Measurements from ENCODE around the gene TMEM217. TPM values are rescaled to one million over a fixed set of nuclear protein-coding genes. Genes with fewer than 3 reads are reported as not detected.

TMEM217 gene
- total and polyA plus RNA-seq, 5 donors: 0.15 to 1.0 (median 0.16) TPM; not detected in 2

DNA sequence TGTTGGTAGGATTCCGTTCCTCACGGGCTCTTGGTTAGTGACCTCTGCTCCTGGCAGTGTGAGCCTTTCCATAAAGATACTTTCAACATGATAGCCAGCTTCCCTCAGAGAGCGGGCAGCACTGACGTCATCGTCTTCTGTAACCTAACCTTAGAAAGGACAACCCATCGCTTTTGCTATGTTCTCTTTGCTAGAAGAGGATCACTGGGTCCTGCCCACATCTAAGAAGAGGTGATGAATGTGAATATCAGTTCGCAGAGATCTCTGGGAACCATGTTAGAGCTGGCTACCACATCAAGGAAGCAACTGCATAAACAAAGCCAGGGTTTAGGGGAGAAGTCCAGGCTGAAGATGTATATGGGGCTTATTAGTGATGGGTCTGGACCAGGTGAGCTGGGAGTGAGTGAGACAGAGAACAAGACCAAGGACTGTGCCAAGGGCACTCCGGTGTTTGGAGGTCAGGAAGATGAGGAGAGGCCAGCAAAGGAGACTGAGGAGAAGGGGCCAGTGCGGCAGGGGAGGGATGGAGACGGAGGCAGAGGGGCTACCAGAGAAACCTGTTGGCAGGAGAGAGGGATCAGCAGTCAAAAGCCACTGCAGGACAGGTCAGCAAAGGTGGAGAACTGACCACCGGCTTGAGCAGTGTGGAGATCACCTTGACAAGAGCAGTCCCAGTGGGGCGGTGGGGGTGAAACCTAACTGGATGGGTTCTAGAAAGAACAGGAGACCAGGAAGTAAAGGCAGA is 48.3 kb downstream of the TMEM217 start:
- 84% methylated on average over 12 of the region's 12 CpGs for WGBS

DNA sequence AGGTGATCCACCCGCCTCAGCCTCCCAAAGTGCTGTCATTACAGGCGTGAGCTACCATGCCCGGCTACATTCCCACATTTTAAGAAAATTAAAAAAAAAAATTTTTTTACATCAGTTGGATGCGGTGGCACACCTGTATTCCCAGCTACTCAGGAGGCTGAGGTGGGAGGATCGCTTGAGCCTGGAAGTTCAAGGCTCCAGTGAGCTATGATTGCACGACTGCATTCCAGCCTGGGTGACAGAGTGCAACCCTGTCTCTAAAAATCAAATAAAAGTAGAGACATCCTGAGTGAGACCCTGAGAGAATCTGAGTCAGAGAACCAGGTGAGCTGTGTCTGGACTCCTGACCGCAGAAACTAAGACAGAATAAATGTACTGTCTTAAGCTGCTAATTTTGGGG is 49.2 kb downstream of the TMEM217 start:
- 95% methylated on average over 7 of the region's 7 CpGs for WGBS
- Histone ChIP-seq H3K4me3 (ENCODE audit: low read length) (no peak overlapping the region), H3K4me1 (ENCODE audit: control insufficient read depth, insufficient read depth, low read length) (no peaks in the 10 kb centered on the region), H3K27ac (ENCODE audit: low read length) (no peak overlapping the region), H3K27me3 (ENCODE audit: control insufficient read depth, insufficient read depth) (no peaks in the 10 kb centered on the region), H3K9me3 (ENCODE audit: control insufficient read depth, low read length) (no peaks in the 10 kb centered on the region)
- DNase-seq (no peak), ATAC-seq (no peak)
- intact Hi-C loops (cut with DNase I): loop anchor here (2.0 to 5.0 kb wide), 4 partner anchors 36 to 451 kb away; partner anchors contain the start of gene PIM1 (in 1 of the 4)

More for the DNA sequence above, 48.3 kb downstream of the TMEM217 start:
- Histone ChIP-seq H3K4me3 (ENCODE audit: low read length) (no peak overlapping the region), H3K27ac (ENCODE audit: low read length) (no peak overlapping the region), H3K27me3 (ENCODE audit: control insufficient read depth, insufficient read depth) (no peaks in the 10 kb centered on the region), H3K4me1 (ENCODE audit: control insufficient read depth, insufficient read depth, low read length) (no peaks in the 10 kb centered on the region), H3K9me3 (ENCODE audit: control insufficient read depth, low read length) (no peaks in the 10 kb centered on the region)
- intact Hi-C loops (cut with DNase I): loop anchor here (2.0 to 10.0 kb wide), 6 partner anchors 37 to 452 kb away; partner anchors contain the start of gene PIM1 (in 1 of the 4)
- no peak for ATAC-seq
- no peak for DNase-seq

DNA sequence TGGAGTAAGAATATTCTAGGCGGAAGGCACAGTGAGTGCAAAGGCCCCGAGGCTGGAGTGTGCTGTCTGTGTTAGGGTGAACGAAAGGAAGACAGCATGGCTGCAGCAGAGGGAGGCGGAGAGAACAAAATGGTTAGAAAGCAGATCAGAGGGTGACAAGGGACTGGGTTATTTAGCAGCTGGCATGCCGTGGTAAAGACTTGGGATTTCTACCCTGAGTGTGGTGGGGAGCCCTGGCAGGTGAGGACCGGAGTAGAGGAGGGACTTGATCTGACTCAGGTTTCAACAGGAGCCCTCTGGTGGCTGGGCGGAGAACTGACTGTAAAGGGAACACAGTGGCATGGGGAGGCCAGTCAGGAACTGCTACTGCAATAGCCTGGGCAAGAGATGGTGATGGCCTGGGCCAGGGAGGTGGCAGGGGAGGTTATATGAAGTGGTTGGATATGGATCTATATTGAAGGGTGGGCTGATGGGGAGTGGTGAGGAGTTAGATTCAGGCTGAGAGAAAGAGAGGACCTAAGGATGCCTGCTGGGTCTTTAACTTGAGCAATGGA is 50.0 kb downstream of the TMEM217 start:
- no peaks in the 10 kb centered on the region for H3K27me3 ChIP-seq (ENCODE audit: control insufficient read depth, insufficient read depth)
- 68% methylated on average over 7 of the region's 7 CpGs for WGBS
- no peaks in the 10 kb centered on the region for H3K4me1 ChIP-seq (ENCODE audit: control insufficient read depth, insufficient read depth, low read length)
- no peak overlapping the region for H3K27ac ChIP-seq (ENCODE audit: low read length)
- intact Hi-C loops (cut with DNase I): loop anchor here (2.0 to 5.0 kb wide), 4 partner anchors 36 to 451 kb away; partner anchors contain the start of gene PIM1 (in 1 of the 4)
- ATAC-seq: peak; percentile 64 to 71
- H3K4me3 ChIP-seq (ENCODE audit: low read length): no peak overlapping the region
- DNase-seq: peak; percentile 82 to 91 (median 87)
- H3K9me3 ChIP-seq (ENCODE audit: control insufficient read depth, low read length): no peaks in the 10 kb centered on the region

DNA sequence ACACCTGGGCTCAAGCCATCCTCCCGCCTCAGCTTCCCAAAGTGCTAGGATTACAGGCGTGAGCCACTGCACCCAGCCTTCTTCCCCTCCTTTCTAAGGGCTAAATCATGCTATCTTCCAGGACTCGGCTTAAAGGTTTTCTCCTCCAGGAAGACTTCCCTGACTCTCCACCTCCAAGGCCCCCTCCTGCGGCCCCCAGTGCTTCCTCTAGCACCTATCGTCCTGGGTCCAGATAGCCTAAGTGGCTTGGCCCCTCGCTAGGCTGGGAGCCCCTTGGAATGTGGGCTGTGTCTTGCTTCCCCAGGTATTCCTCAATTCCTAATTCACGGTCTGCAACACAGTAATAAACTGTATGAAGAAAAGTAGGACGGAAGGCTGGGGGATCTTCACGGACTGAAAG is 51.3 kb downstream of the TMEM217 start:
- Histone ChIP-seq H3K4me1 (ENCODE audit: control insufficient read depth, insufficient read depth, low read length) (no peaks in the 10 kb centered on the region), H3K4me3 (ENCODE audit: low read length) (no peak overlapping the region), H3K27me3 (ENCODE audit: control insufficient read depth, insufficient read depth) (no peaks in the 10 kb centered on the region), H3K27ac (ENCODE audit: low read length) (no peak overlapping the region), H3K9me3 (ENCODE audit: control insufficient read depth, low read length) (no peaks in the 10 kb centered on the region)
- ATAC-seq (no peak), DNase-seq (no peak)
- intact Hi-C loops (cut with DNase I): loop anchor here in 3 of 4 donors (5.0 kb wide), 3 partner anchors 34 to 449 kb away; partner anchors contain the start of gene PIM1 (in 1 of the 3)
- WGBS: 89% methylated on average over 9 of the region's 9 CpGs

GRCh38 chr6:37205997-37206340 is 52.0 kb downstream of the TMEM217 start:
- ATAC-seq (no peak), DNase-seq (no peak)
- Histone ChIP-seq H3K4me3 (ENCODE audit: low read length) (no peak overlapping the region), H3K4me1 (ENCODE audit: control insufficient read depth, insufficient read depth, low read length) (no peaks in the 10 kb centered on the region), H3K27ac (ENCODE audit: low read length) (no peak overlapping the region), H3K27me3 (ENCODE audit: control insufficient read depth, insufficient read depth) (no peaks in the 10 kb centered on the region), H3K9me3 (ENCODE audit: control insufficient read depth, low read length) (no peaks in the 10 kb centered on the region)
- intact Hi-C loops (cut with DNase I): loop anchor here in 3 of 4 donors (5.0 kb wide), 3 partner anchors 34 to 449 kb away; partner anchors contain the start of gene PIM1 (in 1 of the 3)
- WGBS: 85% methylated on average over 4 of the region's 4 CpGs

DNA sequence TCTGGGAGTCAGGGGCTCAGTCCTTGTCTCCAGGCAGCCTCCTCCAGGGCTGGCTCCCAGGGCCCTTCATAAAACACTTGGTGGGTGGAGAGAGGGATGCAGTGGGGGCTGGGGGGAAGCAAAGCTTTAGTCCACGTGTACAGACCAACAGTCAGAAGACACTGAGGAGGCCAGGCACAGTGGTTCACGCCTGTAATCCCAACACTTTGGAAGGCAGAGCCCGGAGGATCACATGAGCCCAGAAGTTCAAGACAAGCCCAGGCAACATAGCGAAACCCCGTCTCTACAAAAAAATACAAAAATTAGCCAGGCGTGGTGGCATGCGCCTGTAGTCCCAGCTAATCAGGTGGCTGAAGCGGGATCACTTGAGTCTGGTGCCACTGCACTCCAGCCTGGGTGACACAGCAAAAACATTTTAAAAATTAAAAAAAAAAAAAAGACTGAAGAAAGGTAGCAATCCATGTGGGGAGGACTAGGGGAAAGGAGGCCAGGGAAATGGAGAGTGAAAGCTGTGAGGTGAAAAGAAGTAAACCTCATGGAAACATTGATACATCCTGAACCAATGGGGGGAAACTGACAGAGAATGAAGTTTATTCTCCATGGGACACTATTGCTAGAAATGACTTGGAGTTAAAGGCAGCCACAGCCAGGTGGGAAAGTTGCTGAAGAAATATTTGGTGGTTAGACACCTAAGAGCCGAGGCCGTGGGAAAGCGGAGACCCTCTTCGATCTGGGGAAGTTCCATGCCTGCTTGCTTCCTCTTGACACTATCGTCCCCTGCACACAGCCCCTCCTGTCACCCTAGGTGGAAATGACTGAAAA is 52.6 kb downstream of the TMEM217 start:
- Histone ChIP-seq H3K4me3 (ENCODE audit: low read length) (no peak overlapping the region), H3K27me3 (ENCODE audit: control insufficient read depth, insufficient read depth) (no peaks in the 10 kb centered on the region), H3K9me3 (ENCODE audit: control insufficient read depth, low read length) (no peaks in the 10 kb centered on the region), H3K27ac (ENCODE audit: low read length) (no peak overlapping the region), H3K4me1 (ENCODE audit: control insufficient read depth, insufficient read depth, low read length) (no peaks in the 10 kb centered on the region)
- ATAC-seq: no peak
- intact Hi-C loops (cut with DNase I): loop anchor here in 3 of 4 donors (5.0 kb wide), 3 partner anchors 33 to 448 kb away; partner anchors contain the start of gene PIM1 (in 1 of the 3)
- no peak for DNase-seq
- 69% methylated on average over 13 of the region's 13 CpGs for WGBS

DNA sequence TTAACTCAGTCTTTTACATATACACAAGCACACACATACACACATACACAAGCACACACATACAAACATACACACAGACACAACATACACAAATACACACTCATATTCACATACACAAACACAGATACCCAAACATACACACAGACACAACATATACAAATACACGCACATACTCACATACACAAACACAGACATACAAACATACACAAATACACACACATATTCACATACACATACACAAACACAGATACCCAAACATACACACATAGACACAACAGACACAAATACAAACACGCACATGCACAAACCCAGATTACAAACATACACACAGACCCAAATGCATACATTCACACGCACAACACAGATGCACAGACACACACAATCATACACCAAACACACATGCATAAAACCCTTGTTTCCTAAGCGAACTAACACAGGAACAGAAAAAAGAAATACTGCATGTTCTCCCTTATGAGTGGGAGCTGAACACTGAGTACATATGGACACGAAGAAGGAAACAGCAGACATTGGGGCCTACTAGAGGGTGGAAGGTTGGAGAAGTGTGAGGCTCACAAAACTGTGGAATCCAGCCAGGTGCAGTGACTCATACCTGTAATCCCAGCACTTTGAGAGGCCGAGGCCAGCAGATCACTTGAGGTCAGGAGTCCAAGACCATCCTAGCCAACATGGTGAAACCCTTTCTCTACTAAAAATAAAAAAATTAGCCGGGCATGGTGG is 53.8 kb downstream of the TMEM217 start:
- H3K4me1 ChIP-seq (ENCODE audit: control insufficient read depth, insufficient read depth, low read length): no peaks in the 10 kb centered on the region
- H3K27me3 ChIP-seq (ENCODE audit: control insufficient read depth, insufficient read depth): no peaks in the 10 kb centered on the region
- WGBS: 82% methylated on average over 7 of the region's 7 CpGs
- no peak for DNase-seq
- intact Hi-C loops (cut with DNase I): no loop called here
- no peaks in the 10 kb centered on the region for H3K9me3 ChIP-seq (ENCODE audit: control insufficient read depth, low read length)
- peak in 1 of 2 donors; percentile 15 for ATAC-seq
- no peak overlapping the region for H3K27ac ChIP-seq (ENCODE audit: low read length)
- H3K4me3 ChIP-seq (ENCODE audit: low read length): no peak overlapping the region

DNA sequence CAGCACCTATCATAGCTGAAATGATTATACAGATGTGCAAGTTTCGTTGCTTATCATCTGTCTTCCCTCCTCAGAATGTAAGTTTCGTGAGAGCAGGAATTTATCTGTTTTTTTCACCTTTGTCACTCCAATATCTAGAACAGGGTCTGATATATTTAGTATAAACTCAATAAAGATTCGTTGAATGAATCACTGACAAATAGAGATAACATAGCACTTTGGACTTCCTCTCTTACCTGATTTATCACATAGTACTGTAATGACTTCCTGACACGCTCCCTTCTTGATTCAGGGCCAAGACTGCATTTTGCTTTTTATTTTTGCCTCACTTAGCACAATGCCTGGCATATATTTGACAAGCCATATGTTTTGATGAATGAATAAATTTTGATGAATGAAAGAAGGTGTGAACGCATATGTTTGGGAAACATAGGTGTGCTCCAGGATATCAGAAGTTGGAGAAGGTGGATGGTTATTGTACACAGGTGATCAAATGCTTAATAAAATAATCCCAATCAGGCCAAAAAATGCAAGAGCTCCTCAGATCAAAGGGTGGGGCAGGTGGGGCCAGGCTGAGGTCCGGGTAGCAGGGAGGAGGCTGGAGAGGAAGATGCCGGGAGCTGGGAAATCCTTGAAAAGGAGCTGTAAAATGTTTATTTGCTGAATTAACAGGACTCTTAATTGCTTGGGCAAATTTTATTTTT is 55.0 kb downstream of the TMEM217 start:
- no peaks in the 10 kb centered on the region for H3K27me3 ChIP-seq (ENCODE audit: control insufficient read depth, insufficient read depth)
- H3K4me3 ChIP-seq (ENCODE audit: low read length): no peak overlapping the region
- ATAC-seq (no peak), DNase-seq (no peak)
- WGBS: 60% methylated on average over 7 of the region's 7 CpGs
- H3K9me3 ChIP-seq (ENCODE audit: control insufficient read depth, low read length): no peaks in the 10 kb centered on the region
- no peak overlapping the region for H3K27ac ChIP-seq (ENCODE audit: low read length)
- intact Hi-C loops (cut with DNase I): no loop called here
- no peaks in the 10 kb centered on the region for H3K4me1 ChIP-seq (ENCODE audit: control insufficient read depth, insufficient read depth, low read length)

DNA sequence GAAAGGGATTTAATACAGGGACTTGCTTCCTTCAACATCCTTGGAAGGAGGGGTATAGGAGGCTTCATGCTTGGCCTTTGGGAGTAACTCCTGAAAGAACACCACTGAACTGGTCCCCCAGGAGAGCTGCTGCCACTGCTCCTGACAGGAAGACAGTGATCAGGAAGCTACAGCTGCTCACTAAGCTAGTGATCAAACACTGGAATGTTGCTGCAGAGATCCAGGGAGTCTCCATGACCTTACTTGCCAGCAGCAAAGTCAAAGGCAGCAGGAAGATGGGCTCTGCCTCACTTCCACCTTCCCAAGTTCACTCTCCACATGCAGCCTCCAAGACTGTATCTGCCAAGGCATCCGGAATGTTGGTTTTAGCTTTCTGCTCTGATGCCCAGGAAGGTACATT is 56.2 kb downstream of the TMEM217 start:
- no peak overlapping the region for H3K27ac ChIP-seq (ENCODE audit: low read length)
- H3K4me3 ChIP-seq (ENCODE audit: low read length): no peak overlapping the region
- intact Hi-C loops (cut with DNase I): no loop called here
- 90% methylated on average over 1 of the region's 1 CpG for WGBS
- H3K4me1 ChIP-seq (ENCODE audit: control insufficient read depth, insufficient read depth, low read length): no peaks in the 10 kb centered on the region
- DNase-seq (no peak), ATAC-seq (no peak)
- no peaks in the 10 kb centered on the region for H3K9me3 ChIP-seq (ENCODE audit: control insufficient read depth, low read length)
- no peaks in the 10 kb centered on the region for H3K27me3 ChIP-seq (ENCODE audit: control insufficient read depth, insufficient read depth)

GRCh38 chr6:37200085-37200484 is 57.9 kb downstream of the TMEM217 start:
- Histone ChIP-seq H3K27ac (ENCODE audit: low read length) (no peak overlapping the region), H3K4me1 (ENCODE audit: control insufficient read depth, insufficient read depth, low read length) (no peaks in the 10 kb centered on the region), H3K27me3 (ENCODE audit: control insufficient read depth, insufficient read depth) (no peaks in the 10 kb centered on the region), H3K9me3 (ENCODE audit: control insufficient read depth, low read length) (no peaks in the 10 kb centered on the region), H3K4me3 (ENCODE audit: low read length) (no peak overlapping the region)
- intact Hi-C loops (cut with DNase I): no loop called here
- no peak for DNase-seq
- WGBS: 65% methylated on average over 5 of the region's 5 CpGs
- ATAC-seq: no peak

Data from right cardiac atrium (tissue), 5 donors.